Measurements from ENCODE around the gene ATP6V1G2.

Gene ATP6V1G2

DNA sequence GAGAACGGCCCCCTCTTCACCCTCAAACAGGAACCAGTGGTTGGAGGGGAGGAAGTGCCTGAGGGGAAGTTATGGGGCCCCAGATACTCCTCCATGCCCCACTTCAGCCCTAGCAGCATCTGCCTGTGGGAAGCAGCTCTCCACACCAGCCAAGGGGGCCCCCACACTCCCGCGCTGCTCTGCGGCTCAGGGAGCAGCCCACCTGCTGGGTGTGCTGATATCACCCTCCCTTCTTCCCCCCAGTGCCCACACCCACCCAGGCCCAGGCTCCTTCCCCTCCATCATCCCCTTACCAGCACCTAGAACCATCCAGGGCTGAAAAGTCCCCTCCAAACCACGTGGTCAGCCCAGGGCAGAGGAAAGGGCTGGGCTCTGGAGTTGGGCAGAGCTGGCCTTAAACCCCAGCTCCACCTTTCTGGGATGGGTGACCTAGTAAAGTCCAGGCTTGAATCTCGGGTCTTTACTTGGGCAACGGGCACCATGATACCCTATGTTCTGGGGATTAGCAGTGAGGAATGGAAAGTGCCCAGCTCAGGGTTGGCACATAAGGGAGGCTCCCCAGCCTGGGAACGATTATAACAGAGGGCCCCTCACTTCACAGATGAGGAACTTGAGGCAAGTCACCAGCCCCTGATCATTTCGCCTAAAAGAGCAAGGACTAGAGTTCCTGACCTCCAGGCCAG is 40.3 kb upstream of the ATP6V1G2 start:
- TF ChIP-seq, protein P1, sequence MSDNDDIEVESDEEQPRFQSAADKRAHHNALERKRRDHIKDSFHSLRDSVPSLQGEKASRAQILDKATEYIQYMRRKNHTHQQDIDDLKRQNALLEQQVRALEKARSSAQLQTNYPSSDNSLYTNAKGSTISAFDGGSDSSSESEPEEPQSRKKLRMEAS (IDR thresholded peaks at IDR 0.05; ENCODE audit: low read depth, low read length): peak; percentile 97
- peak; percentile 17 for TF ChIP-seq POLR2A (IDR thresholded peaks at IDR 0.05; ENCODE audit: extremely low read depth, insufficient read length)
- peak; percentile 76 for TF ChIP-seq MYC (IDR thresholded peaks at IDR 0.05; ENCODE audit: low read depth, low read length)
- TF ChIP-seq, protein P2, sequence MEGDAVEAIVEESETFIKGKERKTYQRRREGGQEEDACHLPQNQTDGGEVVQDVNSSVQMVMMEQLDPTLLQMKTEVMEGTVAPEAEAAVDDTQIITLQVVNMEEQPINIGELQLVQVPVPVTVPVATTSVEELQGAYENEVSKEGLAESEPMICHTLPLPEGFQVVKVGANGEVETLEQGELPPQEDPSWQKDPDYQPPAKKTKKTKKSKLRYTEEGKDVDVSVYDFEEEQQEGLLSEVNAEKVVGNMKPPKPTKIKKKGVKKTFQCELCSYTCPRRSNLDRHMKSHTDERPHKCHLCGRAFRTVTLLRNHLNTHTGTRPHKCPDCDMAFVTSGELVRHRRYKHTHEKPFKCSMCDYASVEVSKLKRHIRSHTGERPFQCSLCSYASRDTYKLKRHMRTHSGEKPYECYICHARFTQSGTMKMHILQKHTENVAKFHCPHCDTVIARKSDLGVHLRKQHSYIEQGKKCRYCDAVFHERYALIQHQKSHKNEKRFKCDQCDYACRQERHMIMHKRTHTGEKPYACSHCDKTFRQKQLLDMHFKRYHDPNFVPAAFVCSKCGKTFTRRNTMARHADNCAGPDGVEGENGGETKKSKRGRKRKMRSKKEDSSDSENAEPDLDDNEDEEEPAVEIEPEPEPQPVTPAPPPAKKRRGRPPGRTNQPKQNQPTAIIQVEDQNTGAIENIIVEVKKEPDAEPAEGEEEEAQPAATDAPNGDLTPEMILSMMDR (IDR thresholded peaks at IDR 0.05; ENCODE audit: low read depth, low read length): no peak
- peak; percentile 99 for DNase-seq (ENCODE audit: low read depth)
- H3K4me3 ChIP-seq (ENCODE audit: low read depth, low read length): peak overlapping the region; percentile 73

DNA sequence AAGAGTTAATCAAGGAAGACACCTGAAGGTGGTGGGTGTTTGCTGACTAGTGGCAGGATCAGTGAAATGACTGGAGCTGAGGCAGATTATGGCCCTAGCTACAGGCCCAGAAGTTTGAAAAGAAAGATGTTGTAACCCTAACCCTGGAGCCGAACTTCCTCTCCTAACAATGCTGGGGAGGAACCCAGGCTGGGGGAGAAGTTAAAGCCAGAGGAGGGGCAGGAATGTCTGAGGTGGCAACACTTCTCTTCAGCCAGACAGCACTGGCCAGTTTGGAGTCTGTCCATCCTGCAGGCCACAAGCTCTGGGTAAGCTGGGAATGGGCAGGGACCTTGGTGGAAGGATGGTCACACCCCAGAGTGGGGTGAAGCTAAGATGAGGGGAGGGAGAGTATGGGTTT is 39.6 kb upstream of the ATP6V1G2 start, which contains the start of gene LST1:
TSS of gene LST1 (plus strand) at position 270 of the 400 bp plus-strand sequence. CDS start 1,023 bp downstream, outside the sequence.
- TF ChIP-seq POLR2A (IDR thresholded peaks at IDR 0.05; ENCODE audit: extremely low read depth, insufficient read length): peak; percentile 13
- TF ChIP-seq, protein P2 (IDR thresholded peaks at IDR 0.05; ENCODE audit: low read depth, low read length): no peak
- TF ChIP-seq, protein P1 (IDR thresholded peaks at IDR 0.05; ENCODE audit: low read depth, low read length): no peak
- no peak; the same call in 1 of the 2 replicates for TF ChIP-seq MYC (IDR thresholded peaks at IDR 0.05; ENCODE audit: low read depth, low read length)
- DNase-seq (ENCODE audit: low read depth): peak; percentile 95
- peak within 1 kb of the TSS; percentile 73 for H3K4me3 ChIP-seq (ENCODE audit: low read depth, low read length)

DNA sequence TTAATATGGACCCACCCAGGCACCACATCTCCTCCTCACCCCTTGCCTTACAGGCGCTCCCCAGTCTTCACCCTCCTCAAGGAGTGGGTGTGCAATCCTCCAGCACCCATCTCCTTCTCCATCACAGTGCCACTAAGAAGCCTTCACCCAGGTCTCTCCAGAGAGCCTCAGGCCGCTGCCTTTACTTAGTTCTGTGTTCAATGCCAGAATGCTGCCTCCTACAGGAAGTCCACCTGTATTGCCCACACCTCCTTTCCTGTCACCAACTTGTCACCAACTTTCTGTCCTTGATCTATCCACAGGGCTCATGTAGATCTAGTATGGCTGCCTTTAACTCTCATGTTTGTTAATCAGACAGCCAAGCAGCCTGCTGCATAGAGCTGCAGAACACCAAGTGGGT is 39.1 kb upstream of the ATP6V1G2 start:
- H3K4me3 ChIP-seq (ENCODE audit: low read depth, low read length): peak overlapping the region; percentile 58
- DNase-seq (ENCODE audit: low read depth): peak; percentile 85
- no peak for TF ChIP-seq MYC (IDR thresholded peaks at IDR 0.05; ENCODE audit: low read depth, low read length)
- TF ChIP-seq, protein P2 (IDR thresholded peaks at IDR 0.05; ENCODE audit: low read depth, low read length): peak; percentile 65
- no peak for TF ChIP-seq POLR2A (IDR thresholded peaks at IDR 0.05; ENCODE audit: extremely low read depth, insufficient read length)
- TF ChIP-seq, protein P1 (IDR thresholded peaks at IDR 0.05; ENCODE audit: low read depth, low read length): no peak

DNA sequence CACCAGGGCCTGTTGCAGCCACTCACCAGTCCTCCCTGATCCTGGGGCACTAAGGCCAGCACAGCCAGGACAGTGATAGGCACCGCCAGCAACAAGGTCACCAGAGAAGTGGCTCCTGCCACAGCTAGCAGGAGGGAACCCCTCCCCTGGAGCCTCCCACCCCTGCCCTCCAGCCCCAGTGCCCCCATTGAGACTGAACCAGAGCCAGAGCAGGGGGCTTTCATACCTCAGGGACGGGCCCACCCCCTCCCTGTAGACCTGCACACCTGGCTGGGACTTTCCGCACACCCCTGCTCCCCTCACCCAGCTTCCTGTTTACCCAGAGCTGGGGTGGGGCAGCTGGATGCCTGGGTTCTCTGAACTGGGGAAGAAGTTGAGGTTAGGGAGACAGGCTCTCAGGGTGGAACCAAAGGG is 35.8 kb upstream of the ATP6V1G2 start, which contains the start of gene LTB:
TSS of gene LTB (minus strand) at position 195 of the 414 bp plus-strand sequence. CDS start at position 188, 7 bp downstream.
- TF ChIP-seq, protein P2 (IDR thresholded peaks at IDR 0.05; ENCODE audit: low read depth, low read length): no peak
- TF ChIP-seq, protein P1 (IDR thresholded peaks at IDR 0.05; ENCODE audit: low read depth, low read length): no peak
- TF ChIP-seq POLR2A (IDR thresholded peaks at IDR 0.05; ENCODE audit: extremely low read depth, insufficient read length): no peak
- no peak for TF ChIP-seq MYC (IDR thresholded peaks at IDR 0.05; ENCODE audit: low read depth, low read length)
- peak within 1 kb of the TSS; percentile 92 for H3K4me3 ChIP-seq (ENCODE audit: low read depth, low read length)
- peak; percentile 56 for DNase-seq (ENCODE audit: low read depth)

DNA sequence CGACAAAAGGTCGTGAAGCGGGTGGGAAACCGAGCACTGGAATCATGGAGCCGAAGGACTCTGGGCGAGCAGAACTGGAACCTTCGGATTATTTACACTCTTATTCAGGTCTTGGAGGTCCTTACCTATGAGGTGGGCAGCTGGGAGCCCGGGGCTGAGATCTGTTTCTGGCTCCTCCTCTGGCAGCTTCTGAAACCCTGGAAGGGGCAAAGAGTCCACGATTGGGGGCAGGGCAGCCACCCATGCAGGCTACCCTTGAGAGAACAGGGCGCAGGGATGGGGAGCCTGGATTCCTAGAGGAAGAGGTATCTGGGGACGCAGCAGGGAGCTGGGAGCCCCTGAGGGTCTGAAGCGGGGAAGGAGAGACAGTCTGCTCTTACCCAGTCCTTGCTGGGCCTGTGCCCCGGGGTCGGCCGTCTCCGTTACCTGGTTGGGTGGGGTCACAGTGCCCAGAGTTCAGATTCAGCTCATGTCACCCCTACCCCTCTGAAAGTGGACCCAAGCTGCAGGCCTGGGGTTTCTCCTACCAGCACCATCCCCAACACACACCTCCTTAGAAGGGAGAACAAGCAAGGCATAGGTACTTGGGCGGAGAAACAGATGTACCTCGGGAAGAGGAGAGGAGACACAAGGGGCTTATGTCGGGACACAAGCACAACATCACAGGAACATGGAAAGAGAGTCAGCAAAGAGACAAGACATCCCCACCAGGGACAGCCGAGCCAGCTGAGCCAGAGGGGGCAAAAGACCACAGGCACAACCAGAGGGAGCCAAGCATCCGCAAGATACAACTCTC is 35.2 kb upstream of the ATP6V1G2 start:
- H3K4me3 ChIP-seq (ENCODE audit: low read depth, low read length): peak overlapping the region; percentile 92
- TF ChIP-seq, protein P1 (IDR thresholded peaks at IDR 0.05; ENCODE audit: low read depth, low read length): no peak
- TF ChIP-seq, protein P2 (IDR thresholded peaks at IDR 0.05; ENCODE audit: low read depth, low read length): no peak
- TF ChIP-seq POLR2A (IDR thresholded peaks at IDR 0.05; ENCODE audit: extremely low read depth, insufficient read length) (no peak), MYC (IDR thresholded peaks at IDR 0.05; ENCODE audit: low read depth, low read length) (no peak)
- peak; percentile 54 for DNase-seq (ENCODE audit: low read depth)
